DMS153 treated with DMSO at 0.1 percent for 48 hours (cell line): Measurements from ENCODE around the gene C1orf185.
"Not testable (repeated sequence)": the region's sequence is repeated elsewhere in the genome, so short reads cannot be mapped to it uniquely, and the experiment has no call there.

Experiments used
- DNase-seq: peaks from one replicate; lab custom pipeline; 2025; ENCODE audit not compliant: unreplicated experiment; lab: John Stamatoyannopoulos, UW

C1orf185 gene

DNA sequence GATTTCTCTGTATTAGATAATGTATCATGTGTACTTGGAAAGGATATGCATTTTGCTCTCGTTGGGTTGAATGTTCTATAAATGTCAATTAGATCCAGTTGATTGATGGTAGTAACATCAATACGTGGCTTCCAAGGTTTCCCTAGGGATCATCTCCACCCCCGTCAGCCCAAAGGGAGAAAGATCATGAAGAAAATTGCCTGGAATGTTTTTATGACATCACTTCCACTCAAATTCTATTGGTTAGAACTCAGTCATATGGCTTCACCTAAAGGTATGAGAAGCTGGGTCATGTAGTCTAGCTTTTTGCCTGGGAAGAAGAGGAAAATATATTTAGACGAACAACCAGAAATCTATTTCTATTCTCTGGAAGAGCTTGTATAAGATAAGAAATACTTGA is at the start of gene C1orf185:
Gene C1orf185 (plus strand): TSS at position 253 of the 400 bp plus-strand sequence. CDS start 6 bp downstream, at position 259.
- DNase-seq: no peak

DNA sequence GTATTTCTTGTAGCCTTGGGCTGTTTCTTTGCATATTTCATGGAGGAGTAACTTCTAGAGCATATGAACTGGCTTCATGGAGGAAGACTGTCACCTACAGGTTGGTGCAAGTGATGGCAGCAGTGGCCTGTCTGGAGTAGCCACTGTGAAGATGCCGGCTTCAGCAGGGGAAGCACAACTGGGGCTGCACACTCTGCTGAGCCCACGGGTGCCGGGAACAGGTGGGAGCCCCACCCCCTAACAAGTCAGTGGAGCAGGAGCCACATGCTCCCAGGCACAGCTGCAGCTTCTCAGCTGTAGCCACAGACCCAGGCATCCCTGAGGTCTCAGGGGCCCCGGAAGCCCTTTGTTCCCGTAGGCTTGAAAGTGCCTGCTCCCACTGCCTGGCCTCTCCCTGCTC is 43.2 kb upstream of the C1orf185 start:
- DNase-seq: no peak

DNA sequence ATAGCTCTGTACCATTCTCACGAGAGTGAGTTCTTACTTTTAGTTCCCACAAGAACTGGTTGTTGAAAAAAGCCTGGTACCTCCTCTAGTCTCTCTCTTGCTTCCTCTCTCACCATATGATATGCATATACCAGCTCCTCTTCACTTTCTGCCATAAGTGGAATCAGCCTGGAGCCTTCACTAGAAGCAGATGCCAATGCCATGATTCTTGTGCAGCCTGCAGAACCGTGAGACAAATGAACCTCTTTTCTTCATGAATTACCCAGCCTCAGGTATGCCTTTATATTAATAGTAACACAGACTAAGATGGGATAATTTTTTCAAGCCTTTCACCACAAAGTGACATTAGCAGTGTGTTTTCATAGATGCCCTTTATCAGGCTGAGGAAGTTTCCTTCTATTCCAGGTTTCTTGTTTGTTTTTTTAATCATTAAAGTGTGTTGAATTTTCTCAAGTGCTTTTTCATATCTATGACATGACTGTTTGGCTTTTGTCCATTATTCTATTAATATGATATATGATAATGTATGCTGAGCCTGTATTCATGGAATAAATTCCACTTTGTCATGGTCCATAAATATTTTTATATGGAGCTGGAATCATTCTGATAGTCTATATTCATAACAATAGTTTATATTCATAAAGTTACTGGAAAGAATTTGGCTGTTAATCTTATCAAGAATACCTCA is 40.7 kb upstream of the C1orf185 start:
- no peak for DNase-seq

DNA sequence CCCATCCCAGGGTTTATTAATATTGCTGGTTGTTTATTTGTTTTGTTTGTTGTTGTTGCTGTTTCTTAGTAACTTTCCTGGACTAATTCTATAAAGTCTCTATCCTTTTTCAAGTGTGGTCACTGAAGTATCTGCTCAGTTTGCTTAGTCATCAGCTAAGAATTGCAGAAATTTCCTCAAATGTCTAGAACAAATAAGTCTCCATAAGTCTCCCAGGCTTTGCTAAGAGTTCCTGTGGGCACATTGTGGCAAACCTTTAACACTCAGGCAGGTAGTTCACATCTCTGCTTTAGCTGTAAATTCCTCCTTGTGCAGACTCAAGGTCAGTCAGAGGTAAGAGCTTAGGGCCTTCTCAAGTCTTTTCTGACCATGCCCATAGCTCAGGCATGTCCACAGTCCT is 38.9 kb upstream of the C1orf185 start:
- DNase-seq: no peak

DNA sequence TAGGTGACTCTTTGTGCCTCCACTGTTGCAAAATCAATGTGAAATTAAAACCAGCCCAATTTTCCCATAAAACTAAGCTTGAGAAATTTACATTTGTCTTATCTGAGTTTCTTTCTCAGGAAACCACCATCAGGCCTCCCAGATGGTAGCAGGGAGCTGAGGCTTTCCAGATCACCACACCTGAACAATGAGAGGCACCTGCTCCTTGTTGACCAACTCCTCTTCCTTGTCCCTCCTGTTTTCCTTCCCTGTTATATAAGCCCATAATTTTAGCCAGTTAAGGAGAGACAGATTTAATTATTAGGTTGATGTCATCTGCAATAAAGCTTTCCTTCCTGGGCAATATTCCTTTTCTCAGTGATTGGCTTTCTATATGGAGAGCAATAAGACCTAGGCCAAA is 32.0 kb upstream of the C1orf185 start:
- no peak for DNase-seq

DNA sequence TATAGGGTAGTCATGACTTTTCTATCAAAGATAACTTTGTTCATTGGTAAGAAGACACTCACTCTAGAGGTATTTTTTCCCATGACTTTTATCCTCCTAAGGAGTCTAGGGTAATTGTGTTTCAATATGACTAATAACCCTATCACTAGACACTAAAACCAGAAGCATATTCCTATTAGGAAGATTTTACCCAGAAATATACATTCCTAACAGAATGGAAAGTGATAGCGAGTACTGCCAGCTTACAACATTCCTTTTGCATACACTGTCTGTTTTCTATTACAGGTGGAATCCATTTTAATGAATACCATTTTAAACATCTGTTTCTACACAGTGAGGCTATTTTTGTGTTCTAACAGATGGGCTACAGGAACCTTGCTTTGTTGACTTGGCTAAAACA is 31.4 kb upstream of the C1orf185 start:
- no peak for DNase-seq

DNA sequence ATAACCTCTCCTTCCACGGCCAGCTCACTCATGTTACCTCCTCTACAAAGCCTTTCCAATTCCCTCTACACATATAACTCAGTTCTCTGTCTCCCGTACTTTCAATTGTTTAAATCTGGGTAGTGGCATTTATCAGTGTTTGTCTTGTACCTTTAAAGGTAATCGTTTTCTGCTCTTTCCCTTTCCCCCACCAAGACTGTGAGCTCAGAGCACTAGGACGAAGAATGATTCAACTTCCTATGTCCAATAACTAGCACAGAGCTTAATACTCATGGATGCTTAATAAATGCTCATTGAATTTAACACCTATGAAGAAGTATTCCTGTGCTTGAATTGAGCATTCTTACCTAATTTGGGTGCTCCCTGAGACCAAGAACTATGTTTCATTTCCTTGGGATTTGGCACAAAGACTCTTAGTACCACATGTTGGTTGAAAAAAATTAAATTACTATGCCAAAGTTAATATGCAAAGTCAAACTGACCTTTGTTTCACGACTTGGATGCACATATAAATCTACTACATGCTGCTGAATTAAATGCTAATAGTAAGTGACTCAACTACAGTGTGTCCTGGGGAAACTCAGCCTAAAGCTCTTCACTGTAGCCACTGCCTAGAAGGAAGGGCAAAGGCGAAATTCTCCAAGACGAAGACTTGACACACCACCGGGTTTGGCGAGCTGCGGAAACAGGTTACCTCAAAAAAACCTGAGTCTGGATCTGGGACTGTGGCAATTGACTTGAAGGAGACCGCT is 30.6 kb upstream of the C1orf185 start:
- DNase-seq: no peak

DNA sequence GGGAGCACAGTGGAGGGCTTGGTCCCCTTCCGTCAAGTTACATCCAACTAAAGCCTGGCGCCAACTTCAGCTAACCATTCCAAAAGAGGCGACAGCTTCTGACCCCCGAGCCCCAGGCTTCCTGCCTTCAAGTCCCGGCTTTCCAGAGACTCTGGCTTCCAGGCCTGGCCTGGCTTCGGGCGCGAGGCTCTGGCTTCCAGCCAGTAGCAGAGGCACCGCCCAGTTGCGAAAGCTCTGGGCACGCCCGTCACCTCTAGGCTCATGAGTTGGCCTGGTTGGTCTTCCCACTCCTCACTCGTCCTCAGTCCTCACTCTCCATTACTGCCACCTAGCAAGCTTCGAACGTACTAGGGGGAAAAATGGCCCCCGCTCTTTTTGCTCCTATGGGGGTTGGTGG is 30.0 kb upstream of the C1orf185 start:
- DNase-seq: no peak

DNA sequence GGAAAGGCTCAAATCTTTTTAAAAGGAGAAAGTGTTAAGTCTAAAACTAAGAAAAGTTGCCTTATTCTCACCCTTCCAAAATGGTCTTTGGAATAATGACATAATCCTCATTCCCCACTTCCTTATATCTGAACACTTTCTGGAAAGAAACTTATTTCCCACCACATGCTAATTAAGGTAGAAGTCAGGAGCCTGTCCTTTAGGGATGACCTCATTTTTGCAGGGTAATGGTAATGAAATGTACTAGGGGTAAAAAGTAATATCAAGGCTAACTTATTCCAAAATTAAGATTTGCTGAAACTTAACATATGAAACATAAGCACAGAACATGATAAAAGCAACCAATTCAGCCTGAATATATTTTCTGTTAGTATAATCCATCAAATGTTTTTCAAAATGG is 29.4 kb upstream of the C1orf185 start:
- DNase-seq: no peak

DNA sequence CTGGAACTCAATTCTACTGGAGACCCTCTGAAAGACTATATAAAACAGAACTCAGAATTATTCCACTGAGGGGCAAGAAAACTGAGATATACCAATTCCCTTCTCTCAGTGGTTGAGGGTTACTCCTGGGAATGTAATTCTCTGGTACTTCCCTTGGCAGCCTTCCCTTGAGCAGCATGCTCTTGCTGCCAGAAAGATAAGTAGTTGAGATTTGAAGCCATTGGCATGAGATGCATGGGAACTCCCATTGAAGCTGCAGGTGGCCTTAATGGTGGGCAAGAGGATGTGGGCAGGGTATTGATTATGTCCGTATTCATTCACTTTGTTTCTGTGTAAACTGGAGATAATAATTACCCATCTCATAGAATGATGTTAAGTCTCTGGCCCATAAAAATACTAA is 28.6 kb upstream of the C1orf185 start:
- DNase-seq: no peak

DNA sequence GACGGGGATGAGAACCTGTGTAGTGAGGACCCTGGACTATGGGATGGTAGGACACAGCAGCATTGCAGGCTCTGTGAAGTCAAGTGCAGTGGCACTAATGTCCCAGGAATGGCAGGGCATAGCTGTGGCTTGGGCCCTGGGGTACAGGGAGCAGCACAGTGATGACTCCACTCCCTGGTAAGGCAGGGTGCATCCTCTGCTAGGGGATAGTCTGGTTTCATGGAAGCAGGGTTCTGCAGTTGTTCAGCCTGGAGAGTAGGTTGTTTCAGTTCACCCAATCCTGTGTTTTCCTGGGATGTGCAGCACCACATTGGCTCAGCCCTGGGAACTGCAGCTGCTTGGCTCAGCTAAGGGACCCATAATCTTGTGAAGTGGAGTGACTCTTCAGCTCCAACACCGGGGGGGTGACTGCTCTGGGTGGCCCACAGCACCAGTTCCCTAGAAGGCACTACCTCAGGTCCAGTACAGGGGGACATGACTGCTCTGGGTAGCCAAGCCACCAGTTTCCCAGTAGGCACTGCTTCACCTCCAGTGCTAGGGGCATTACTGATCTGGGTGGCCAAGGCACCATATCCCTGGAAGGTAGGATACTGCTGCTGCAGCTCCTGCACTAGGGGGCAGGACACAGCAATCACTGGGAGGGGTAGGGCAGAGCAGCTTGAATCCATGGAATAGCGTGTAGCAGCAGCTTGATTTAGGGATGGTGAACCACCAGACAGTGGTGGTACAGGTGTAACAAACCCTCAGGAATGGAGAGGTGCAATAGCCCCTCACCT is 15.3 kb upstream of the C1orf185 start:
- DNase-seq: no peak

DNA sequence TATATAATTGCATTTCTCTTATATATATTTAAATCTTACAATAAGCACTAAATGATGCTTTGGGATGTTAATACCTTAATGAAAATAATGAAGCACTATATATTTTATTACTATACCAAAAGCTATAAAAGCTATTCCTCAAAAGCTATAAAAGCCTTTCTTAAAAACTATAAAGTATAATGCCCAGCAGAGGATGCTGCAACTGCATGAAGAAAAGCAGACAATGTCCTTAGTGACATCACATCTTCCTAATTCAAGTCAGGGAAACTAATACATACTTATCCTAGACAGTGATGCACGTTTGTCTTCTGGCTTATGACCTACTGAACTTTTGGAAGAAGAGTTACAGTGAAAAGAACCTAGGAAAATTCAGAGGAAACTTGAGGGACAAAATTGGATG is 13.6 kb upstream of the C1orf185 start:
- no peak for DNase-seq

DNA sequence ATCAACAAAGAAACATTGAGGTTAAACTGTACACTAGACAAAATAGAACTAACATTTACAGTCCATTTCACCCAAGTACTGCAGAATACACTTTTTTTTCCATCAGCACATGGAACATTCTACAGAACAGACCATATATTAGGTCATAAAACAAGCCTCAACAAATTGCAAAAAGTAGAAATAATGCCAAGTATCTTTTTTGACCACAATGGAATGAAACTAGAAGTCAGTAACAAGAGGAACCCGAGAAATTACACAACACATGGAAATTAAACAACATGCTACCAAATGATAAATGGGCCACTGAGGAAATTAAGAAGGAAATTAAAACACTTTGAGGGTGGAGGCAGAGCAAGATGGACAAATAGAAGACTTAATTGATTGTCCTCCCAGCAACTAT is 8.4 kb upstream of the C1orf185 start:
- DNase-seq: no peak

DNA sequence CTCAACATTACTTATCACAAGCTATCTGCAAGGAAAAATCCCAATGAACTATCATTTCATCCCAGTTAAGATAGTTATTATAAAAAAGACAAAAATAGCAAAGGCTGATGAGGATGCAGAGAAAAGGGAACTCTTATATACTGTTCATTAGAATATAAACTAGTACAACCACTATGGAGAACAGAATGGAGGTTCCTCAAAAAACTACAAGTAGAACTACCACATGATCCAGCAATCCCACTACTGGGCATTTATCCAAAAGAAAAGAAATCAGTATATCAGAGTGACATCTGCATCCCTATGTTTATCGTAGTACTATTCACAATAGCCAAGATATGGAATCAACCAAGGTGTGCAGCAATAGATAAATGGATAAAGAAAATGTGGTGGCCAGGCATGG is 4.9 kb upstream of the C1orf185 start:
- DNase-seq: no peak

DNA sequence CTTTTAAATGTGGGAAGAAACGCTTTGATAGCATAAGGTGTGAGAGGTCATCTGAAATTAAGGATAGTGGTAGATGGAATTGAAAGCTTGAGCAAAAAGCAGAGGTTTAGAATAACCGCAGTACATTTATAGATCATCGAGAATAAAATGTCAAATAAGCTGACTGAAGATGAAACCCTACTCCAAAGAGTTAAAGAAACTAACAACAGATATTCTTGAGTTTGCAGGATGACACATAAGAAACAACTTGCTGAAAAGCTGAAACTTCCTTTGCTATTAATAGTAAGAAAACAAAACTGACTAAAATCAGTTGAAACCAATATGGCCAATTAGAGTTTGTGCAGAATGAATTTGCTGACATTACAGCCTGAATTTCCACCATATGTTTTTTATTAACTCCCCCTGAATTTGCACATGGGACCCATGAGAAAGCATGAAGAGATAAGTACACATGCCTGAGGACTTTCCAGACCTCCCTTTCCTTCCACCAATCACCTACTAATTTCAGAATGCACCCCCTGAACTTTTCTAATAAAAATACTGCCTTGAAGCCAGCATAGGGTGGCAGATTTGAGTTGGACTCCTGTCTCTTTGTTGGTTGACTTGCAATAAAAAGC is 1.7 kb upstream of the C1orf185 start:
- DNase-seq: no peak

DNA sequence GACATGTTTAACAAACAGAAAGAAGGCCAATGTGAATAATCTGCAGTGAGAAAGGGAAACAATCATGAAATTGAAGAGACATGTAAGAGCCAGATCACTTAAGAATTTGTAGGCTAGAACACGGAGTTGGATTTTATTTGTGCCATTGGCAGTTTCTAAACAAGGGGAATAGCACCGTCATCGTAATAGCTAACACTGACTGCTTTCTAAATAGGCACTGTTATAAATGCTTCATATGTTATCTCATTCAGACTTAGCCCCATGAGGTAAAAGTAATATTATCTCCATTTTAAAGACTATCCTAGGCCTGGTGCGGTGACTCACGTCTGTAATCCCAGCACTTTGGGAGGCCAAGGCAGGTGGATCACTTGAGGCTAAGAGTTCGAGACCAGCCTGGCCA is 12.1 kb downstream of the C1orf185 start:
- DNase-seq: no peak

DNA sequence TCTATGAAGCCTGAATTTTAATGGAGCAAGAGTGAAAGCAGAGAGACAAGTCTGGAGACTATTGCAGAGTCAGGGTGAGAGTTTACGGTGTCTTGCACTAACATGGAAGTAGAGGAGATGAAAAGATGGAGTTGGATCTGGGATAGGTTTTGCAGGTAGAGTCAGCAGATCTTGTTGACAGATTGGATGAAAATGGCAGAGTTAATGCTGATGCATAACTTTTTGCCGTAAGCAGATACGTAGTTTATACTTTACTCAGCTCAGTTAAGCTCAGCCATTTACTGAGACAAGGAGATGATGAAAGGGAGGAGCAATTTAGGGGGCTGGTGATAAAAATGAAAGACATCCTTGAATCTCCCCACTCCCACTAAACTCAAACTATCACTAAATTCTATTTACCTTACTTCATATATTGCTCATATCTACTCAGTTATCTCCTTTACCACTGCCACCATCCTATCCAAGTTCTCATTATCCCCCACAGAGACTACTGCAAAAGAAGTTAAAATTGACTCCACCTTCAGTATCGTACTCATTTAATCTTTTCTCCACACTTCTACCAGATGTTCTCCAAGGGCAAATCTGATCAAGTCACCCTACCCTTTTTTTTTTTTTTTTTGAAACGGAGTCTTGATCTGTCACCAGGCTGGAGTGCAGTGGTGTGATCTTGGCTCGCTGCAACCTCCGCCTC is 13.8 kb downstream of the C1orf185 start:
- DNase-seq: no peak

DNA sequence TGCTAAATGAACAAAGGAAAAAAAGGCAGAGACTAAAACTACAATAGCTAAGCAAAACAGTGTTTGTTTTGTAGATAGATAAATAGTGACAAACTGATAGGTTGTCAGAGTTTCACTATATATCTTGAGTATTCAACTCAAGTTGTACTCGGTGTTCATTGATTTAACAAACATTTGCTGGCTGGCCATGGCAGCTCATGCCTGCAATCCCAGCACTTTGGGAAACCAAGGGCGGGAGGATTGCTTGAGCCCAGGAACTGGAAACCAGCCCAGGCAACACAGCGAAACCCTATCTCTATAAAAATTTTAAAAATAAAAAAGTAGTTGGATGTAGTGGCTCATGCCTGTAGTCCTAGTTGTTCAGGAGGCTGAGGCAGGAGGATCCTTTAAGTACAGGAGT is 17.3 kb downstream of the C1orf185 start:
- no peak for DNase-seq

DNA sequence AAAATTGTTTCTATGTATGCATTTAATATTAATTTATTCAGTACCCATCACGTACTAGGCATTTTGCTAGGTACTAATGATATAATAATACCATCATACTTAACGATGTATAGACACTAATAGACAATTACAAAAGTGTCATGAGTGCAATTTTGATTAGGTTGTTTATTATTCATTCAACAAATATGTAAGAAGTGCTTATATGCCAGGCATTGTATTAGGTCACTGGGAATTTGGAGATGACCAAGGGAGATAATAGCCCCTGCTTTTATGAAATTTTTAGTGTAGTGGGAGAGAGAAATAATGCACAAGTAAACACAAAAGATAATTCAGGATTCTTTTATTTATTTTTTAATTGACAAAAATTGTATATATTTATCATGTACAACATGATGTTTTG is 18.6 kb downstream of the C1orf185 start:
- no peak for DNase-seq

DNA sequence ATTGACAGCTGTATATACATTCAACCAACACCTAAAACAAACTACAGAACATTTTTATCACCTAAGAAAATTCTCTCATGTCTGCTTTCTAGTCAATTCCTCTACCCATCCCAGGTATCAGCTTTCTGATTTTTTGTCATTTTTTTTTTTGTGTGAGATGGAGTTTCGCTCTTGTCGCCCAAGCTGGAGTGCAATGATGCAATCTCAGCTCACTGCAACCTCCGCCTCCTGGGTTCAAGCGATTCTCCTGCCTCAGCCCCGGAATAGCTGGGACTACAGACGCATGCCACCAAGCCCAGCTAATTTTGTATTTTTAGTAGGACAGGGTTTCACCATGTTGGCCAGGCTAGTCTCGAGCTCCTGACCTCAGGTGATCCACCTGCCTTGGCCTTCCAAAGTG is 25.1 kb downstream of the C1orf185 start:
- DNase-seq: not testable (repeated sequence)

DNA sequence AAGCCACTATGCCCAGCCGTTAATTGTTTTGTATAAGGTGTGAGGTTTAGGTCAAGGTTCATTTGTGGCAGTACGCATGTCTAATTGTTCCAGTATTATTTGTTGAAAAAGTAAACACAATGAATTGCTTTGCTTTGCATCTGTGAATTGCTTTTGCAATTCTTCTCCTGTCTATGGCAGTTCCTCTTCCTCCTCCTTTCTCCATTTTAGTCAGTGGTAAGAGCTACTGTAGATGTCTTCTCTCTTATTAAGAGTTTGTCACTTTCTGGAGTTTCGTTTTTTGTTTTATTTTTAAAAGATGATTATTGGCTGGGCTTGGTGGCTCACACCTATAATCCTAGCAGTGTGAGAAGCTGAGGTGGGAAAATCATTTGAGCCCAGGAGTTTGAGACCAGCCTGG is 29.2 kb downstream of the C1orf185 start:
- no peak for DNase-seq
